ENCODE measurements around the gene KDM6B. TPM values are rescaled to one million over a fixed set of nuclear protein-coding genes. Genes with fewer than 3 reads are reported as not detected.

KDM6B gene
- total RNA-seq, 6 experiments from 2014 or later: 6.1 to 12.8 (median 10.9) TPM

DNA sequence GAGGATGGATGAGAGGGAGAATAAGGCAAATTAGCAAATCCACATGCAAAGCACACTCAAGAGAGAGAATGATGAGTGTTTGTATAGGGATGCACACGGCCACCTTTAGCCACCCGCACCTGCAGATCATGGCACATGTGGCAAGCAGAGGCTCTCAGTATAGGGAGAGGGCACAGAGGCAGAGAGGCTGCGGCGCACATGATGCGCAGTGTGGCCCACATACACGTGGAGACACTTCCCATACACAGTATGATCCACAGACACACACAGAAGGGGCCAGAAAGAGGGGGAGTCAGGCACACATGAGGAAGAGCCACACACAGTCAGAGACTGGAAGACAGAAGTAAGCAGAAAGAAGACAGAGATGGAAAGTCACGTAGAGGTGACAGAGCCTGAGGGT is 48.1 kb downstream of the KDM6B start:
- H3K36me3 ChIP-seq: no peaks in the 10 kb centered on the region
- WGBS (ENCODE audit: insufficient coverage, low coverage, low lambda C conversion rate, missing lambda C conversion rate): 75% methylated on average over 7 of the region's 7 CpGs
- intact Hi-C loops (cut with DNase I): no loop called here
- peaks cover 0 to 18% (median 10%) of the 10 kb centered on the region in 4 donors for H3K4me1 ChIP-seq
- DNase-seq (no peak), ATAC-seq (no peak)
- no peak overlapping the region for H3K4me3 ChIP-seq
- no peak for TF ChIP-seq POLR2A (IDR thresholded peaks at IDR 0.05)
- TF ChIP-seq, protein P1, sequence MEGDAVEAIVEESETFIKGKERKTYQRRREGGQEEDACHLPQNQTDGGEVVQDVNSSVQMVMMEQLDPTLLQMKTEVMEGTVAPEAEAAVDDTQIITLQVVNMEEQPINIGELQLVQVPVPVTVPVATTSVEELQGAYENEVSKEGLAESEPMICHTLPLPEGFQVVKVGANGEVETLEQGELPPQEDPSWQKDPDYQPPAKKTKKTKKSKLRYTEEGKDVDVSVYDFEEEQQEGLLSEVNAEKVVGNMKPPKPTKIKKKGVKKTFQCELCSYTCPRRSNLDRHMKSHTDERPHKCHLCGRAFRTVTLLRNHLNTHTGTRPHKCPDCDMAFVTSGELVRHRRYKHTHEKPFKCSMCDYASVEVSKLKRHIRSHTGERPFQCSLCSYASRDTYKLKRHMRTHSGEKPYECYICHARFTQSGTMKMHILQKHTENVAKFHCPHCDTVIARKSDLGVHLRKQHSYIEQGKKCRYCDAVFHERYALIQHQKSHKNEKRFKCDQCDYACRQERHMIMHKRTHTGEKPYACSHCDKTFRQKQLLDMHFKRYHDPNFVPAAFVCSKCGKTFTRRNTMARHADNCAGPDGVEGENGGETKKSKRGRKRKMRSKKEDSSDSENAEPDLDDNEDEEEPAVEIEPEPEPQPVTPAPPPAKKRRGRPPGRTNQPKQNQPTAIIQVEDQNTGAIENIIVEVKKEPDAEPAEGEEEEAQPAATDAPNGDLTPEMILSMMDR (IDR thresholded peaks at IDR 0.05): no peak
- H3K27me3 ChIP-seq: no peaks in the 10 kb centered on the region
- no peaks in the 10 kb centered on the region for H3K9me3 ChIP-seq
- no peak overlapping the region for H3K27ac ChIP-seq

DNA sequence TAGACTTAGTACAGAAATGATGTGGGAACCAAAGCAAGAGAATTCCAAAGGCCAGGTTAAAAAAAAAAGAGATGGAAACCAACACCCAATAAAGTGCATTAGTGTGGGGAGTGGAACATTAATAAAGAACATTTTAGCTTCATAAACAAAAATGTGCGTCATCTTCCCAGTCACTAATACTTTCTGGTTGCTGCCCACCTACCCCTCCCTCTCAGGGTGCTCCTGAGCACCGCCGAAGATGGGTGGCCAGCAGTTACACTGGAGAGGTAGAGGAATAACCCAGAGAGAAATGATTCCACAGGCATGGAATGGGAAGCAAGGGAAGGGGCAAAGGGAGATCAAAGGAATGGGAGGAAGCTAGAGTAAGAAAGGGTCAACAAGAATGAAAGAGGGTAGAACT is 48.6 kb downstream of the KDM6B start:
- DNase-seq (no peak), ATAC-seq (no peak)
- Histone ChIP-seq H3K9me3 (no peaks in the 10 kb centered on the region), H3K36me3 (no peaks in the 10 kb centered on the region), H3K27ac (no peak overlapping the region), H3K4me1 (peaks cover 0 to 21% (median 11%) of the 10 kb centered on the region in 4 donors), H3K4me3 (no peak overlapping the region), H3K27me3 (no peaks in the 10 kb centered on the region)
- TF ChIP-seq, protein P1 (IDR thresholded peaks at IDR 0.05): no peak
- TF ChIP-seq POLR2A (IDR thresholded peaks at IDR 0.05): no peak
- WGBS (ENCODE audit: insufficient coverage, low coverage, low lambda C conversion rate, missing lambda C conversion rate): 83% methylated on average over 1 of the region's 3 CpGs
- intact Hi-C loops (cut with DNase I): no loop called here

Other genes starting within 250 kb of the KDM6B start
- not detected for gene SOX15, start 244.1 kb upstream of the KDM6B start, total RNA-seq
- 10 to 100 TPM; 14.3 to 23.2 (median 16.7) TPM for gene FXR2, start 219.3 kb upstream of the KDM6B start, total RNA-seq
- 100 to 1,000 TPM in 5 of 6 experiments, 10 to 100 TPM in 1; 99.3 to 187 (median 120) TPM for gene SAT2, start 206.4 kb upstream of the KDM6B start, total RNA-seq
- 10 to 100 TPM in 5 of 6 experiments, 1 to 10 TPM in 1; 2.4 to 70.2 (median 15.4) TPM for gene SHBG, start 204.1 kb upstream of the KDM6B start, total RNA-seq
- 1 to 10 TPM in 3 of 6 experiments, under 1 TPM in 3; 0.43 to 1.7 (median 0.91) TPM for gene ATP1B2, start 183.3 kb upstream of the KDM6B start, total RNA-seq
- 10 to 100 TPM; 12.9 to 30.0 (median 23.0) TPM for gene TP53, start 146.7 kb upstream of the KDM6B start, total RNA-seq
- 1 to 10 TPM; 1.9 to 3.8 (median 3.0) TPM for gene WRAP53, start 145.7 kb upstream of the KDM6B start, total RNA-seq
- gene EFNB3, start 129.0 kb upstream of the KDM6B start, total RNA-seq: 1 to 10 TPM in 1 of 6 experiments, under 1 TPM in 5; 0.26 to 1.1 (median 0.83) TPM
- gene DNAH2, start 116.5 kb upstream of the KDM6B start, total RNA-seq: under 1 TPM; 0.12 to 0.38 (median 0.27) TPM
- gene TMEM88, start 20.8 kb downstream of the KDM6B start, total RNA-seq: 1 to 10 TPM in 4 of 6 experiments, under 1 TPM in 2; 0.74 to 2.4 (median 1.2) TPM
- 10 to 100 TPM; 27.2 to 43.0 (median 30.8) TPM for gene NAA38, start 23.3 kb downstream of the KDM6B start, total RNA-seq
- 10 to 100 TPM in 1 of 6 experiments, 1 to 10 TPM in 5; 6.0 to 11.7 (median 7.4) TPM for gene CYB5D1, start 23.8 kb downstream of the KDM6B start, total RNA-seq
- 1 to 10 TPM; 3.2 to 7.2 (median 5.1) TPM for gene CHD3, start 54.6 kb downstream of the KDM6B start, total RNA-seq
- gene RNF227, start 82.1 kb downstream of the KDM6B start, total RNA-seq: under 1 TPM; 0.18 to 0.70 (median 0.46) TPM
- gene KCNAB3, start 95.6 kb downstream of the KDM6B start, total RNA-seq: 1 to 10 TPM in 3 of 6 experiments, under 1 TPM in 2, not detected in 1; 0.61 to 2.9 (median 1.0) TPM
- 10 to 100 TPM; 43.7 to 57.1 (median 48.3) TPM for gene TRAPPC1, start 97.7 kb downstream of the KDM6B start, total RNA-seq
- gene CNTROB, start 98.0 kb downstream of the KDM6B start, total RNA-seq: 10 to 100 TPM in 2 of 6 experiments, 1 to 10 TPM in 4; 7.3 to 12.7 (median 9.4) TPM
- gene GUCY2D, start 168.4 kb downstream of the KDM6B start, total RNA-seq: under 1 TPM in 1 of 6 experiments, not detected in 5; 0.33 TPM
- gene ALOX15B, start 204.8 kb downstream of the KDM6B start, total RNA-seq: 1 to 10 TPM in 2 of 6 experiments, under 1 TPM in 4; 0.22 to 2.2 (median 0.72) TPM